ENCODE data around the gene MTX2.

MTX2 gene

GRCh38 chr2:176242276-176242675 is 27.0 kb upstream of the MTX2 start:
- TF ChIP-seq CTCF (IDR thresholded peaks at IDR 0.05; ENCODE audit: low read depth, low read length, missing control alignments): no peak
- no peak for DNase-seq (ENCODE audit: low read depth)
- no peak overlapping the region for H3K4me3 ChIP-seq (ENCODE audit: low read depth, low read length)

- TF ChIP-seq CTCF (IDR thresholded peaks at IDR 0.05; ENCODE audit: low read depth, low read length, missing control alignments): no peak
- no peak for DNase-seq (ENCODE audit: low read depth)
- H3K4me3 ChIP-seq (ENCODE audit: low read depth, low read length): no peak overlapping the region
Observed at GRCh38 chr2:176246331-176246730, 22.9 kb upstream of the MTX2 start.

- H3K4me3 ChIP-seq (ENCODE audit: low read depth, low read length): no peak overlapping the region
- no peak for DNase-seq (ENCODE audit: low read depth)
- no peak for TF ChIP-seq CTCF (IDR thresholded peaks at IDR 0.05; ENCODE audit: low read depth, low read length, missing control alignments)
Observed at GRCh38 chr2:176247859-176248258, 21.4 kb upstream of the MTX2 start.

GRCh38 chr2:176251928-176252327 is 17.3 kb upstream of the MTX2 start:
- no peak overlapping the region for H3K4me3 ChIP-seq (ENCODE audit: low read depth, low read length)
- TF ChIP-seq CTCF (IDR thresholded peaks at IDR 0.05; ENCODE audit: low read depth, low read length, missing control alignments): no peak
- no peak for DNase-seq (ENCODE audit: low read depth)

- no peak for DNase-seq (ENCODE audit: low read depth)
- H3K4me3 ChIP-seq (ENCODE audit: low read depth, low read length): no peak overlapping the region
- TF ChIP-seq CTCF (IDR thresholded peaks at IDR 0.05; ENCODE audit: low read depth, low read length, missing control alignments): no peak
Observed at GRCh38 chr2:176260689-176261088, 8.6 kb upstream of the MTX2 start.

- H3K4me3 ChIP-seq (ENCODE audit: low read depth, low read length): no peak overlapping the region
- DNase-seq (ENCODE audit: low read depth): no peak
- TF ChIP-seq CTCF (IDR thresholded peaks at IDR 0.05; ENCODE audit: low read depth, low read length, missing control alignments): no peak
Observed at GRCh38 chr2:176261136-176261535, 8.1 kb upstream of the MTX2 start.

- TF ChIP-seq CTCF (IDR thresholded peaks at IDR 0.05; ENCODE audit: low read depth, low read length, missing control alignments): no peak
- H3K4me3 ChIP-seq (ENCODE audit: low read depth, low read length): peak overlapping the region; percentile 89
- no peak for DNase-seq (ENCODE audit: low read depth)
Observed at GRCh38 chr2:176268976-176269318, 295 bp upstream of the MTX2 start.
